A172 (cell line): ENCODE results near the gene KSR1. TPM values are rescaled to one million over a fixed set of nuclear protein-coding genes. Genes with fewer than 3 reads are reported as not detected.
A peak's percentile ranks its signal among the peaks of the same experiment; 100 is the strongest.
"Not testable (repeated sequence)": the region's sequence is repeated elsewhere in the genome, so short reads cannot be mapped to it uniquely, and the experiment has no call there.

Experiments
- DNase-seq: peaks from one replicate; pipeline ENCODE4 v3.0.0-alpha.2; 2015; ENCODE audit warnings: low spot score
- total RNA-seq: library from RNA; depleted of rRNA; stranded (reverse); fragments of >200 nt; shearing (Covaris generic); gene quantifications from 2 replicates; pipeline ENCODE4 v1.2.3, GENCODE V29; 2014

Gene KSR1
- total RNA-seq, 1 experiment from 2014 or later = 2.9 TPM

- no peak for DNase-seq
Measured at GRCh38 chr17:27633312-27634025, 177.2 kb downstream of the KSR1 start.

GRCh38 chr17:27634026-27634335, 177.7 kb downstream of the KSR1 start:
- no peak for DNase-seq

- no peak for DNase-seq
Measured at GRCh38 chr17:27634776-27635175, 178.5 kb downstream of the KSR1 start.

GRCh38 chr17:27635275-27635823, 179.1 kb downstream of the KSR1 start:
- no peak for DNase-seq

- DNase-seq = not testable (repeated sequence)
Measured at GRCh38 chr17:27636005-27636520, 179.8 kb downstream of the KSR1 start.

- not testable (repeated sequence) for DNase-seq
Measured at GRCh38 chr17:27637818-27638217, 181.6 kb downstream of the KSR1 start.

GRCh38 chr17:27638415-27638914, 182.2 kb downstream of the KSR1 start:
- DNase-seq = not testable (repeated sequence)

- DNase-seq = no peak
Measured at GRCh38 chr17:27640790-27641189, 184.5 kb downstream of the KSR1 start.

- DNase-seq = no peak
Measured at GRCh38 chr17:27644586-27644985, 188.3 kb downstream of the KSR1 start.

- DNase-seq = not testable (repeated sequence)
Measured at GRCh38 chr17:27645621-27646020, 189.4 kb downstream of the KSR1 start.

- DNase-seq = no peak
Measured at GRCh38 chr17:27646232-27646631, 190.0 kb downstream of the KSR1 start.

GRCh38 chr17:27647765-27648164, 191.5 kb downstream of the KSR1 start:
- no peak for DNase-seq

- not testable (repeated sequence) for DNase-seq
Measured at GRCh38 chr17:27649111-27649571, 192.9 kb downstream of the KSR1 start.

- DNase-seq = no peak
Measured at GRCh38 chr17:27649929-27650328, 193.7 kb downstream of the KSR1 start.

- no peak for DNase-seq
Measured at GRCh38 chr17:27650836-27651235, 194.6 kb downstream of the KSR1 start.

- DNase-seq = peak; percentile 44
Measured at GRCh38 chr17:27651411-27652345, 195.4 kb downstream of the KSR1 start.

- not testable (repeated sequence) for DNase-seq
Measured at GRCh38 chr17:27653449-27653971, 197.3 kb downstream of the KSR1 start.

- no peak for DNase-seq
Measured at GRCh38 chr17:27654136-27654535, 197.9 kb downstream of the KSR1 start.

GRCh38 chr17:27654654-27655524, 198.6 kb downstream of the KSR1 start:
- DNase-seq = peak; percentile 72

GRCh38 chr17:27655525-27656111, 199.4 kb downstream of the KSR1 start:
- DNase-seq = not testable (repeated sequence)
